ENCODE measurements around the gene LUC7L3.
"Not testable (repeated sequence)": the region's sequence is repeated elsewhere in the genome, so short reads cannot be mapped to it uniquely, and the experiment has no call there.

Gene LUC7L3

GRCh38 chr17:50719144-50719923 lies at the start of gene LUC7L3:
LUC7L3 (plus strand) TSS chr17:50719603; CDS start chr17:50719733, 130 bp downstream.
- DNase-seq (ENCODE audit: low read depth), result peak; percentile 89

GRCh38 chr17:50672071-50672470 lies 47.3 kb upstream of the LUC7L3 start:
- DNase-seq (ENCODE audit: low read depth), result no peak

- no peak for DNase-seq (ENCODE audit: low read depth)
Measured at GRCh38 chr17:50672831-50673551, 46.4 kb upstream of the LUC7L3 start.

- DNase-seq (ENCODE audit: low read depth), result no peak
Measured at GRCh38 chr17:50675190-50675589, 44.2 kb upstream of the LUC7L3 start.

- DNase-seq (ENCODE audit: low read depth), result no peak
Measured at GRCh38 chr17:50675627-50676026, 43.8 kb upstream of the LUC7L3 start.

GRCh38 chr17:50676065-50676975 lies 43.1 kb upstream of the LUC7L3 start:
- no peak for DNase-seq (ENCODE audit: low read depth)

GRCh38 chr17:50677851-50678375 lies 41.5 kb upstream of the LUC7L3 start:
- DNase-seq (ENCODE audit: low read depth), result no peak

GRCh38 chr17:50679008-50679544 lies 40.3 kb upstream of the LUC7L3 start:
- DNase-seq (ENCODE audit: low read depth), result no peak

- no peak for DNase-seq (ENCODE audit: low read depth)
Measured at GRCh38 chr17:50680126-50680525, 39.3 kb upstream of the LUC7L3 start.

- not testable (repeated sequence) for DNase-seq (ENCODE audit: low read depth)
Measured at GRCh38 chr17:50680543-50681262, 38.7 kb upstream of the LUC7L3 start.

- no peak for DNase-seq (ENCODE audit: low read depth)
Measured at GRCh38 chr17:50681263-50682200, 37.9 kb upstream of the LUC7L3 start.

- DNase-seq (ENCODE audit: low read depth), result no peak
Measured at GRCh38 chr17:50682441-50682840, 37.0 kb upstream of the LUC7L3 start.

GRCh38 chr17:50682938-50683337 lies 36.5 kb upstream of the LUC7L3 start:
- DNase-seq (ENCODE audit: low read depth), result no peak

GRCh38 chr17:50683434-50684287 lies 35.7 kb upstream of the LUC7L3 start:
- DNase-seq (ENCODE audit: low read depth), result no peak

GRCh38 chr17:50684288-50684611 lies 35.2 kb upstream of the LUC7L3 start:
- DNase-seq (ENCODE audit: low read depth), result no peak

- DNase-seq (ENCODE audit: low read depth), result no peak
Measured at GRCh38 chr17:50684612-50685333, 34.6 kb upstream of the LUC7L3 start.

GRCh38 chr17:50685334-50685665 lies 34.1 kb upstream of the LUC7L3 start:
- DNase-seq (ENCODE audit: low read depth), result no peak

- DNase-seq (ENCODE audit: low read depth), result no peak
Measured at GRCh38 chr17:50685691-50686493, 33.5 kb upstream of the LUC7L3 start.

All from activated T-cell treated with anti-CD3 and anti-CD28 coated beads for 1 hour (primary cell).